ENCODE data around the gene PPP1R3F.

GRCh38 chrX:49238735-49239134 is 30.9 kb upstream of the PPP1R3F start:
- TF ChIP-seq CTCF (conservative IDR thresholded peaks at IDR 0.05; ENCODE audit: low read length): no peak
- TF ChIP-seq EZH2phosphoT487 (IDR thresholded peaks at IDR 0.05; ENCODE audit: borderline replicate concordance): no peak
